GM18873 (cell line): ENCODE measurements around the gene IFI35.
A peak's percentile ranks its signal among the peaks of the same experiment; 100 is the strongest.
"Not testable (repeated sequence)": the region's sequence is repeated elsewhere in the genome, so short reads cannot be mapped to it uniquely, and the experiment has no call there.

ENCODE experiments used
- ATAC-seq: cut with Tn5 transposase; IDR thresholded peaks from one replicate; pipeline ENCODE4 v1.9.1; 2021; ENCODE audit warnings: mild to moderate bottlenecking, moderate library complexity, moderate number of reproducible peaks; ENCODE audit not compliant: unreplicated experiment, low FRiP score

Gene IFI35

GRCh38 chr17:42997390-42997983 lies 9.1 kb upstream of the IFI35 start:
- peak; percentile 1 for ATAC-seq

- ATAC-seq = peak; percentile 80
These were observed 8.3 kb upstream of the IFI35 start, which contains the start of gene RPL27 for GRCh38 chr17:42997984-42998938. RPL27 (plus strand) TSS chr17:42998419; CDS start chr17:42998751, 332 bp downstream.

GRCh38 chr17:42999003-42999525 lies 7.5 kb upstream of the IFI35 start:
- ATAC-seq = no peak

- ATAC-seq = not testable (repeated sequence)
These were observed 5.7 kb upstream of the IFI35 start for GRCh38 chr17:43000894-43001293.

GRCh38 chr17:43003542-43004172 lies 2.9 kb upstream of the IFI35 start:
- ATAC-seq = no peak

DNA sequence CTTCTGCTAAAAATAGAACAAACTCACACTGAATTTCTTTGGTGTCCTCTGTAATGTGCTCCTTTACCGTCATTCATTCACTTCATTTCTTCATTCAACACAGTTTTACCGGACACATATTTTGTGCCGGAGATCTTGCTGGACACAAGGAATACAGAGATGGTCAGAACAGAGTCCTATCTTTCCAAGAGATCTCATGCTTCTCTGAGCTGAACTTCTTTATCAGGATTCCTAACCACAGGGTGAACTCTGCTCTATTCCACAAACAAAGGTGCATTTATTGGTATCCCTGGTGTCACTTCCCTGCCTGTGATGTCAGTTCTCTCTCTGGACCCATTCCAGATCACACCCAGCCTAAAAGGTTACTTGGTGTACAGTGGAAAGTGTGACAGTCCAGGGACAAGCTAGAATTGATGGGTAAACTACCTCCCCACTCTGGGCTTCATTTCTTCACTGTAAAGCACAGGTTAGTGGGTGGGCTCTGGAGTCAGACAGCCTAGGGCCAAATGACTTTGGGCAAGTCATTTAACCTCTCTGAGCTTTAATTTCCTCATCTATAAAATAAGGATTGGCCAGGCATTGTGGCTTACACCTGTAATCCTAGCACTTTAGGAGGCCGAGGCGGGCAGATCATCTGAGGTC lies 4.2 kb downstream of the IFI35 start:
- ATAC-seq = no peak

DNA sequence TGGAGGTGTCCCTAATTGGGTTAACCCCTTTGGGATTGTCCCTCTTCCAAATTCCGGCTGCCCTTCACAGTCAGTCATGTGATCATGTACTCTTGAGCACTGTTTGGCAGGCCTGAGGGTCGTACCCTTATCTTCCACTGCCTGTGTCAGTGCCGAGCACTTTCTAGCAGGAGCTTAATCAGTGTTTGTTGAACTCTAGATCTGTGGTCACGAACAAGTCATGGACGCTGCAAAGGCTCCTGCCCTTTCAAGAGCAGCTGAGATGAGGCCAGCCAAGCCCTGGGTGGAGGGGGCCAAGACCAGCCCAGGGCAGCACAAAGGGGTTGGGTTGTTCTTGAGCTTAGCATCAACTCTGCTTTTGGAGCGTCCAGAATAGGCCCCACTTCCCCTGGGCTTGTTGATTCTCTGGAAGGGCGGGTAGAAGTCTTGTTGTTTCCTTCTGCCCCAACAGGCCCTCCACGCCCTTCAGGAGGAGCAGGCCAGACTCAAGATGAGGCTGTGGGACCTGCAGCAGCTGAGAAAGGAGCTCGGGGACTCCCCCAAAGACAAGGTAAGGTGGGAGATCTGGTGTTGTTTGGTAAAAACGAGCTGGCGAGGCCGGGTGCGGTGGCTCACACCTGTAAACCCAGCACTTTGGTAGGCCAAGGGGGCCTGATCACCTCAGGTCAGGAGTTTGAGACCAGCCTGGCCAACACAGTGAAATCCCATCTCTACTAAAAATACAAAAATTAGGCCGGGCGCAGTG lies 5.3 kb downstream of the IFI35 start:
- no peak for ATAC-seq

- no peak for ATAC-seq
These were observed 6.7 kb downstream of the IFI35 start for GRCh38 chr17:43013296-43013695.

GRCh38 chr17:43014020-43014648 lies 7.5 kb downstream of the IFI35 start:
- no peak for ATAC-seq

- ATAC-seq = no peak
These were observed 8.3 kb downstream of the IFI35 start for GRCh38 chr17:43014649-43015542.

DNA sequence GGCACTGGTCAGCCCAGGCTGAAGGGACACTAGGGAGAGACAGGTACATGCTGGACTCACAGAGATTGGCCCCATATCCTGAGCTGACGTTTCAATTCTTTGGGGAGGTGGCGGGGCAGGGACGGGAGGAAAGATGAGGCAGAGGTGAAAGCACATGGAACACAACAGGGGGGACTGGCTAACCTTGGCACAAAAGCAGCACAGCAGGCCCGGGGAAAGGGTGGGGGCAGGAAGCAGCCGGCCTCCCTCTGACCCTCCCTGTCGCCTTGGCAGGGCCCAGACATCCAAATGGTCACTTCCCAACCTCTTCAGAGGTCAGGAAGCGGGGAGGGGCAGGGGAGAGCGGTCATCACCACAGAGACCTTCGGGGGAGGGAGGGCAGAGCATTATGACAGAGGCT lies 9.0 kb downstream of the IFI35 start:
- no peak for ATAC-seq

DNA sequence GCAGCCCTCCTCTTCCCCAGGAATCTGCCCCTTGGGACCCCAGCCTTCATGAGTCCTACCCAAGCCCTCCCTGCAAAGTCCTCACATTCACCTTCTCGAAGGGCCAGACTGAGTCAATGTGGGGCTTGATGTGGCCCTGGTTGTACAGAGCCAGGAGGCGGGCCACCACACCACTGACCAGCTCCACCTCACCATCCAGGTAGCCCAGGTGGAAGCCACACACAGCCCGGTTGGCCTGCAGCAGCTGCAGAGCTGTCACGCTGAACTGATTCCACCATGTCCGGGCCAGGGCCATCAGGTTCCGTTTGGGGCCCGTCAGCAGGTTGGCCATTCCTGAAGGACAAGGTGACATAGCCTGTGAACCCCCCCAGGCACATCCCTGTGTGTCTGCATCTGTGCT lies 9.6 kb downstream of the IFI35 start:
- ATAC-seq = no peak

DNA sequence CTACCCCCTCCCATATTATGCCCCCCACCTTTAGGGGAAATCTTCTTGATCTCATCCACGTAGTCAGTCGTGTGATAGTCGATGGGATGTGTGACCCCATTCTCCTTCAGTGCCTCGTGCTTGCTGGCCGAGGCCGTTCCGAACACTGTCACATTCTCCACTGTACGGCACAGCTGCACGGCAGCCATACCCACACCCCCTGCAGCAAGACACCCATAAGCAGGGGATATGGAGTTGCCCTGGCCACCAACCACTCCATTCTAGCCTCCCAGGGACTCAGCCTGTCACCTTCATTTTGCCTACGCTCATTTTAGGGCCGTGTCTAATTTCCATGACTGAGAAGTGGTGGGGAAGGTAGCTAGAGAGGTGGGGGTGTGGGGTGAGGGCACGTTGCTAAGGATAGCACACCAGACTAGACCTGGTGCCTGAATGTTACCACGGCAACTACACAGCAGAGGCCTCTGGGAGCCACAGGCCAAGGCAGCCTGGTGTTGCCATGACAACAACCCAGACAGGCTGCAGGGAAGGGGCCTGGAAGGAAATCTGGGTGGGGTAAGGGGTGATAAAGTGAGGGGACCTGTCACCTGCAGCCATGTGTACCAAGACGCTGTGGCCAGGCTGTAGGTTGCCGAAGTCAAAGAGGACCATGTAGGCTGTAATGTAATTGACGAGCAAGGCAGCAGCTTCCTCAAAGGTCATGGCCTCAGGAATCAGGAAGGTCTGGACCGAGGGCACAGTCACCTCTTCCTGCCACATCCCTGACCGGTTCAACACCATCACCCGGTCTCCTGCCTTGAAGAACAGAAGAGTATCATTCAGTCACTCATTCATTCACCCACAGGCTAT lies 11.6 kb downstream of the IFI35 start:
- no peak for ATAC-seq

- no peak for ATAC-seq
These were observed 12.3 kb downstream of the IFI35 start for GRCh38 chr17:43018932-43019331.

DNA sequence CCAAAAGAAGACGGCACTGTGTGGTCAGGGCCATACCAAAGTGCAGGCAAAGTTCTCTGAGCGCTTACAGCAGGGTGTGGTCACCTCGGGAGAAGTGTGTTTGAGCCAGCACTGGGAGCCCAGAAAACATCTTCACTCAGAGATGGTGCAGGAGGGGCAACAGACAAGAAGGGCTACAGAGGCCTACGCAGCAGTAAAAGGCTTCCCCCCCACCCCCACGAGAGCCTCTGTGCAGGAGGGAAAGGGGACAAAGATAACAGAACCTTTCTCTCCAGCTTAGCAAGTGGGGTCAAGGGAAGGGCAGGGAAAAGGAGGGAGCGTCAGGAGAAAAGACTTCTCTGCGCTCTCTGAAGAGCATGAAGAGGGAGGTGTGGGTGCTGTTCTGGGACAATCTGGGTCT lies 12.8 kb downstream of the IFI35 start:
- no peak for ATAC-seq

GRCh38 chr17:43020030-43020621 lies 13.5 kb downstream of the IFI35 start:
- ATAC-seq = no peak
